K562 (cell line): ENCODE data around the gene TEX101. TPM values are rescaled to one million over a fixed set of nuclear protein-coding genes. Genes with fewer than 3 reads are reported as not detected.

ENCODE experiments used
- ATAC-seq: fragments of 200-7000 bp; cut with Tn5 transposase; 3 replicates; pipeline ENCODE4 v1.9.1; 2020; ENCODE audit warnings: moderate library complexity
- BruUV-seq: library from RNA; stranded (reverse); fragments of 400-500 nt; replicated peaks from 2 replicates; lab custom pipeline; 2021; lab: Mats Ljungman, UMichigan
- CTCF ChIA-PET: fragments of 300-600 bp; formaldehyde crosslinking; extraction: SDS; loops from one replicate; lab custom pipeline; 2021; ENCODE audit warnings: low intra/inter-chr PET ratio; lab: Yijun Ruan, JAX
- POLR2A ChIA-PET: fragments of 300-600, 350-650 bp; sonication (Branson Sonifier 250); formaldehyde crosslinking; extraction: SDS; loops from one replicate; lab custom pipeline; 2021; ENCODE audit warnings: antibody characterized with exemption, inconsistent platforms; lab: Yijun Ruan, JAX
- DNase-seq, 4 experiments: peaks; one replicate each; pipeline versions ENCODE4 v3.0.0 to v3.0.0-alpha.2; 2011 to 2018; ENCODE audit warnings: low spot score in 3 of 4, mixed read lengths in 3 of 4; ENCODE audit errors: extremely low read depth in 1 of 4
- FAIRE-seq: peaks from 2 replicates; lab custom pipeline; 2011; peaks lifted over from hg19 to GRCh38; lab: Jason Lieb, UNC
- H2AFZ ChIP-seq: 2 replicates; pipeline ENCODE4 v1.6.0; 2011; ENCODE audit warnings: low read depth, low read length, control low read depth, inconsistent platforms
- H3K27ac ChIP-seq: fragments of 200-600 bp; 3 replicates; pipeline ENCODE4 v1.8.0; 2011; ENCODE audit warnings: low read depth, mild to moderate bottlenecking, control low read depth, inconsistent platforms, low read length, moderate library complexity, mixed read lengths; ENCODE audit errors: extremely low read depth
- H3K27me3 ChIP-seq, 2 experiments: fragments of 300-600 bp in 1 of 2; 2 replicates in 1 of 2; 3 replicates in 1 of 2; pipeline versions ENCODE4 v1.6.0 to v1.8.0; 2011; ENCODE audit warnings: inconsistent platforms in 2 of 2, low read length in 2 of 2, mild to moderate bottlenecking in 1 of 2, mixed read lengths in 1 of 2, moderate library complexity in 1 of 2; ENCODE audit not compliant: control insufficient read depth in 2 of 2, insufficient read depth in 2 of 2
- H3K36me3 ChIP-seq: fragments of 300-600 bp; 3 replicates; pipeline ENCODE4 v1.8.0; 2011; ENCODE audit warnings: mild to moderate bottlenecking, low read length, inconsistent platforms; ENCODE audit not compliant: control insufficient read depth, insufficient read depth
- H3K4me1 ChIP-seq, 2 experiments: fragments of 200-600 bp in 1 of 2; replicated peaks in 1 of 2; 2 replicates in 1 of 2; 3 replicates in 1 of 2; pipeline versions ENCODE4 v1.5.1 to v1.8.0; 2011; ENCODE audit warnings: inconsistent platforms in 2 of 2, low read length in 2 of 2, mild to moderate bottlenecking in 1 of 2, mixed read lengths in 1 of 2, moderate library complexity in 1 of 2; ENCODE audit not compliant: control insufficient read depth in 2 of 2, insufficient read depth in 2 of 2
- H3K4me2 ChIP-seq: 2 replicates; pipeline ENCODE4 v1.6.1; 2011; ENCODE audit warnings: low read length, control low read depth, inconsistent platforms, mixed read lengths; ENCODE audit not compliant: insufficient read depth
- H3K4me3 ChIP-seq: fragments of 200-600 bp; sonication (generic), shearing (Covaris generic); 2 replicates; pipeline ENCODE4 v1.5.1; 2016; ENCODE audit warnings: control low read depth, inconsistent platforms
- H3K79me2 ChIP-seq: fragments of 200-600 bp; 3 replicates; pipeline ENCODE4 v1.8.0; 2011; ENCODE audit warnings: low read length, inconsistent platforms; ENCODE audit not compliant: control insufficient read depth, insufficient read depth
- H3K9ac ChIP-seq, 2 experiments: 2 replicates each; pipeline versions ENCODE4 v1.6.0 to v1.6.1; 2011; ENCODE audit warnings: low read depth in 2 of 2, low read length in 2 of 2, control low read depth in 1 of 2, inconsistent platforms in 1 of 2, mild to moderate bottlenecking in 1 of 2, mixed read lengths in 1 of 2; ENCODE audit not compliant: insufficient read depth in 1 of 2
- H3K9me1 ChIP-seq: one replicate; pipeline ENCODE4 v1.6.0; 2011; ENCODE audit warnings: inconsistent platforms, mild to moderate bottlenecking, low read length, moderate library complexity; ENCODE audit not compliant: control insufficient read depth, insufficient read depth
- H3K9me3 ChIP-seq: replicated peaks from 2 replicates; pipeline ENCODE4 v1.5.1; 2011; ENCODE audit warnings: low read depth, low read length, inconsistent platforms; ENCODE audit not compliant: control insufficient read depth, insufficient read depth
- H4K20me1 ChIP-seq: replicated peaks from 2 replicates; pipeline ENCODE4 v1.6.1; 2011; ENCODE audit warnings: low read length, inconsistent platforms, mixed read lengths; ENCODE audit not compliant: control insufficient read depth, insufficient read depth
- CREB1 ChIP-seq, 2 experiments: sonication (generic) in 1 of 2; formaldehyde crosslinking in 1 of 2; IDR thresholded peaks; 2 replicates each; pipeline versions ENCODE4 v1.6.1 to v1.8.0; 2012 to 2022; ENCODE audit warnings: inconsistent platforms in 1 of 2, mild to moderate bottlenecking in 1 of 2, missing genetic modification reagents in 1 of 2, moderate library complexity in 1 of 2
- DMBX1 ChIP-seq: fragments of 250-450 bp; sonication (Bioruptor Pico); IDR thresholded peaks from 2 replicates; pipeline ENCODE4 v1.8.0; 2022; ENCODE audit warnings: inconsistent platforms, mild to moderate bottlenecking, moderate library complexity, borderline replicate concordance
- FOS ChIP-seq: IDR thresholded peaks from 3 replicates; pipeline ENCODE4 v1.6.1; 2011; ENCODE audit not compliant: insufficient read length; ENCODE audit errors: extremely low read depth
- GATAD2A ChIP-seq: fragments of 450-650 bp; IDR thresholded peaks from 2 replicates; pipeline ENCODE4 v1.6.1; 2017
- HCFC1 ChIP-seq: IDR thresholded peaks from 2 replicates; pipeline ENCODE4 v1.6.1; 2012; ENCODE audit warnings: low read depth, low read length, improper control_type of control experiment
- ILF3 ChIP-seq: fragments of 450-650 bp; IDR thresholded peaks from 2 replicates; pipeline ENCODE4 v1.6.1; 2018; ENCODE audit warnings: antibody characterized with exemption, mild to moderate bottlenecking, moderate library complexity, borderline replicate concordance
- JUND ChIP-seq, 2 experiments: IDR thresholded peaks; 2 replicates in 1 of 2; 3 replicates in 1 of 2; pipeline ENCODE4 v1.6.1; 2011; ENCODE audit warnings: borderline replicate concordance in 2 of 2, low read depth in 2 of 2, low read length in 2 of 2, improper control_type of control experiment in 1 of 2, missing biosample characterization in 1 of 2, missing genetic modification characterization in 1 of 2, missing genetic modification reagents in 1 of 2
- SP2 ChIP-seq: IDR thresholded peaks from 2 replicates; pipeline ENCODE4 v1.6.1; 2011; ENCODE audit warnings: mild to moderate bottlenecking, low read depth, low read length, moderate library complexity; ENCODE audit not compliant: poor library complexity, severe bottlenecking; ENCODE audit errors: extremely low read depth
- TEAD1 ChIP-seq, 2 experiments: fragments of 450-650 bp in 1 of 2; sonication (generic) in 1 of 2; formaldehyde crosslinking; IDR thresholded peaks; 2 replicates each; pipeline versions ENCODE4 v1.4.0 to v1.8.0; 2020 to 2022; ENCODE audit warnings: mild to moderate bottlenecking in 2 of 2, missing genetic modification reagents in 1 of 2
- TEAD2 ChIP-seq: fragments of 450-650 bp; IDR thresholded peaks from 2 replicates; pipeline ENCODE4 v1.6.1; 2016; ENCODE audit warnings: missing genetic modification characterization, control low read depth, missing compliant biosample characterization
- ZBTB7A ChIP-seq: IDR thresholded peaks from 2 replicates; pipeline ENCODE4 v1.6.1; 2011; ENCODE audit warnings: low read depth, mild to moderate bottlenecking, low read length, moderate library complexity, borderline replicate concordance; ENCODE audit not compliant: control insufficient read depth
- ZC3H4 ChIP-seq: sonication (generic); formaldehyde crosslinking; IDR thresholded peaks from 2 replicates; pipeline ENCODE4 v1.9.0; 2021; ENCODE audit warnings: missing genetic modification reagents, borderline replicate concordance
- ZNF133 ChIP-seq: fragments of 250-450 bp; sonication (Bioruptor Pico); IDR thresholded peaks from 2 replicates; pipeline ENCODE4 v1.4.0; 2020; ENCODE audit warnings: mild to moderate bottlenecking
- ZNF57 ChIP-seq: fragments of 450-650 bp; formaldehyde crosslinking; IDR thresholded peaks from 2 replicates; pipeline ENCODE4 v1.4.0; 2020; ENCODE audit warnings: mild to moderate bottlenecking, moderate library complexity
- WGBS: fragments of 100-300 bp; shearing (Covaris generic); methylation state at CpG from one replicate; pipeline ENCODE4 v1.1.6; 2016; ENCODE audit warnings: low coverage, mixed read lengths; ENCODE audit not compliant: insufficient coverage; ENCODE audit errors: missing lambda C conversion rate; 5-methylcytosine and 5-hydroxymethylcytosine counted together
- in situ Hi-C: fragments of 300-500 bp; cut with MboI; formaldehyde crosslinking; loops from 4 replicates; pipeline ENCODE4 v1.15.0; 2018; ENCODE audit warnings: inconsistent platforms, mixed read lengths
- intact Hi-C: fragments of 100-400 bp; cut with micrococcal nuclease; formaldehyde crosslinking; loops from 2 replicates; pipeline ENCODE4 v1.14.2; 2022
- polyA plus RNA-seq, 8 experiments: library from polyadenylated mRNA; depleted of rRNA in 4 of 8; stranded (reverse) in 5 of 8; unstranded in 3 of 8; fragments of >200 nt; fragmentation: Nextera tagmentation in 2 of 8; fragmentation: Illumina TruSeq in 1 of 8; extraction: Ambion mirVana in 2 of 8; extraction: Trizol in 1 of 8; gene quantifications; 2 replicates each; pipeline versions ENCODE4 v1.2.1 to v1.2.3, GENCODE V29; 2011 to 2014; ENCODE audit warnings: inconsistent platforms in 1 of 8, missing spikeins in 1 of 8
- total RNA-seq, 7 experiments: library from RNA; depleted of rRNA in 6 of 7; stranded (reverse); fragments of >200 nt in 6 of 7; fragmentation: Illumina TruSeq in 2 of 7; extraction: Trizol in 2 of 7; gene quantifications; 2 replicates each; pipeline versions ENCODE4 v1.2.1 to v1.2.3, GENCODE V29; 2011 to 2021; ENCODE audit warnings: low replicate concordance in 1 of 7
- TF ChIP-seq, protein P1 (sequence below): sonication (generic); formaldehyde crosslinking; IDR thresholded peaks from 2 replicates; pipeline ENCODE4 v1.8.1; 2023; ENCODE audit warnings: mild to moderate bottlenecking, missing genetic modification reagents, moderate library complexity
- TF ChIP-seq, protein P2 (sequence below): sonication (generic); formaldehyde crosslinking; IDR thresholded peaks from 2 replicates; pipeline ENCODE4 v1.9.0; 2022; ENCODE audit warnings: mild to moderate bottlenecking, missing genetic modification reagents
- TF ChIP-seq, protein P3 (sequence below): fragments of 450-650 bp; formaldehyde crosslinking; IDR thresholded peaks from 2 replicates; pipeline ENCODE4 v1.4.0; 2022; ENCODE audit warnings: missing genetic modification characterization
- TF ChIP-seq, protein P4 (sequence below): fragments of 250-450 bp; sonication (Bioruptor Pico); IDR thresholded peaks from 2 replicates; pipeline ENCODE4 v1.8.0; 2021; ENCODE audit warnings: moderate library complexity, mild to moderate bottlenecking, inconsistent platforms

The TEX101 gene
- total and polyA plus RNA-seq, 9 of the 15 experiments (the other 6 are each of a cell fraction or from before 2014, with no cell fraction given): 0.10 to 0.36 (median 0.14) TPM; not detected in 6

DNA sequence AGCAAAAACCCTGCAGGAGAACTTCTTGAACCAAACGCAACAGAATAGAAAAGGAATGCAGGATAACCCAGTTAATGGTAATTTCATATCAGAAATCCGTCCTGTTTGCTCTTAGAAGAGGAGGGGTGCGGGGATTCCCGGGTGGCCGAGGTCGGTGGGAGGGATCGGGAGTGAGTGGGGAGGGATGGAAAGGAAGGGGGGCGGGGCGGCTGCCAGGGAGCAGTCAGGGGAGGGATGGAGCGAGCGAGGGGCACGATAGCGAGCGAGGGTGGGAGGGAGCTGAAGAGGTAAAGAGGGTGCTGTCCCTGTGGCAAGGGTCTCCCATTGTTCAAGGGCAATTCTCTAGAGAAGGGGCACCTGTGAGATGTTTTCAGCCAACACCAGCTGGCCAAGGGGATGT, 34.7 kb upstream of the TEX101 start (continued):
- TF ChIP-seq FOS: no peak
- TF ChIP-seq ZNF133 (CRISPR knock-in tag): no peak
- no peak for TF ChIP-seq ZC3H4 (CRISPR knock-in tag)
- TF ChIP-seq, protein P1, sequence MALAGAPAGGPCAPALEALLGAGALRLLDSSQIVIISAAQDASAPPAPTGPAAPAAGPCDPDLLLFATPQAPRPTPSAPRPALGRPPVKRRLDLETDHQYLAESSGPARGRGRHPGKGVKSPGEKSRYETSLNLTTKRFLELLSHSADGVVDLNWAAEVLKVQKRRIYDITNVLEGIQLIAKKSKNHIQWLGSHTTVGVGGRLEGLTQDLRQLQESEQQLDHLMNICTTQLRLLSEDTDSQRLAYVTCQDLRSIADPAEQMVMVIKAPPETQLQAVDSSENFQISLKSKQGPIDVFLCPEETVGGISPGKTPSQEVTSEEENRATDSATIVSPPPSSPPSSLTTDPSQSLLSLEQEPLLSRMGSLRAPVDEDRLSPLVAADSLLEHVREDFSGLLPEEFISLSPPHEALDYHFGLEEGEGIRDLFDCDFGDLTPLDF: no peak
- TF ChIP-seq, protein P2, sequence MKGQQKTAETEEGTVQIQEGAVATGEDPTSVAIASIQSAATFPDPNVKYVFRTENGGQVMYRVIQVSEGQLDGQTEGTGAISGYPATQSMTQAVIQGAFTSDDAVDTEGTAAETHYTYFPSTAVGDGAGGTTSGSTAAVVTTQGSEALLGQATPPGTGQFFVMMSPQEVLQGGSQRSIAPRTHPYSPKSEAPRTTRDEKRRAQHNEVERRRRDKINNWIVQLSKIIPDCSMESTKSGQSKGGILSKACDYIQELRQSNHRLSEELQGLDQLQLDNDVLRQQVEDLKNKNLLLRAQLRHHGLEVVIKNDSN: no peak
- no peak for TF ChIP-seq ZBTB7A
- TF ChIP-seq CREB1 (IDR thresholded peaks at IDR 0.05): no peak
- no peak for TF ChIP-seq CREB1 (CRISPR knock-in tag; IDR thresholded peaks at IDR 0.05)

DNA sequence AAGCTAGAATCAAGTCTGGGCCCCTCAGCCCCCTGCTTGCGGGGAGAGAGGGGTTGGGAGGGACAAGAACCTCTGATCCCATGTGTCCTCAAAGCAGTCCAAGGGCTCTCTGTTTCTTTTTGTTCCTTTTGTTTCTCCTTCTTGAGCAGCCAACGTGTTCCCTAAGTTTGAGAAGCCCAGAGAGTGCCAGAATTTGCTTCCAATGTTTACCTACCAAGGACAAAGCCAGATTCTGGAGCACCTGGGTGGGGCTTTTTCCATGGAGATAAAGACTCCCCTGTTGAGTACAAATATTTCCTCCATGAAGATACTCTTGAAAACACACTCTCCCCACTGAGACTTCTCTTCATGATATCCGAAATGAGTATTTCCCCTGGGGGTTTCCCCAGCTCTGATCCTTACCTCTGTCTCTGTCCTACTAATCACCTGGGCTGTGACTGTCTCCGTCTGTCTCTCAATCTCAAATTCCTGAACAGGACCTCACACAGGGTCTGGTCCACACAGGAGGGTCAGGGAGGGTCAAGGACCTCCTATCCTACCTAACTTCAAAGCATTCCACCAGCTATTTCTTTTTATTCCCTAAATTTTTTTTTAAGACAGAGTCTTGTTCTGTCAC, 33.8 kb upstream of the TEX101 start:
- BruUV-seq: no TSS peak
- 4% methylated on average over 4 of the region's 4 CpGs for WGBS
- H3K4me2 ChIP-seq: no peak overlapping the region
- H2AFZ ChIP-seq: no peak overlapping the region
- H3K4me3 ChIP-seq: no peak overlapping the region
- no peaks in the 10 kb centered on the region for H3K36me3 ChIP-seq
- no peaks in the 10 kb centered on the region for H3K9me3 ChIP-seq
- no peaks in the 10 kb centered on the region for H3K4me1 ChIP-seq
- FAIRE-seq: no peak
- ChIA-PET POLR2A (no interaction called here), CTCF (no interaction called here)
- TF ChIP-seq ZNF57 (CRISPR knock-in tag) (no peak), DMBX1 (CRISPR knock-in tag) (no peak), TEAD2 (tag) (no peak), SP2 (no peak), HCFC1 (no peak), GATAD2A (no peak), JUND (IDR thresholded peaks at IDR 0.05; ENCODE audit: borderline replicate concordance, low read depth, low read length) (no peak), JUND (tag; IDR thresholded peaks at IDR 0.05; ENCODE audit: borderline replicate concordance, low read depth, low read length) (no peak), TEAD1 (CRISPR knock-in tag; IDR thresholded peaks at IDR 0.05) (no peak), ILF3 (no peak)
- TF ChIP-seq, protein P3, sequence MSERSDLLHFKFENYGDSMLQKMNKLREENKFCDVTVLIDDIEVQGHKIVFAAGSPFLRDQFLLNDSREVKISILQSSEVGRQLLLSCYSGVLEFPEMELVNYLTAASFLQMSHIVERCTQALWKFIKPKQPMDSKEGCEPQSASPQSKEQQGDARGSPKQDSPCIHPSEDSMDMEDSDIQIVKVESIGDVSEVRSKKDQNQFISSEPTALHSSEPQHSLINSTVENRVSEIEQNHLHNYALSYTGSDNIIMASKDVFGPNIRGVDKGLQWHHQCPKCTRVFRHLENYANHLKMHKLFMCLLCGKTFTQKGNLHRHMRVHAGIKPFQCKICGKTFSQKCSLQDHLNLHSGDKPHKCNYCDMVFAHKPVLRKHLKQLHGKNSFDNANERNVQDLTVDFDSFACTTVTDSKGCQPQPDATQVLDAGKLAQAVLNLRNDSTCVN: no peak
- TF ChIP-seq, protein P4, sequence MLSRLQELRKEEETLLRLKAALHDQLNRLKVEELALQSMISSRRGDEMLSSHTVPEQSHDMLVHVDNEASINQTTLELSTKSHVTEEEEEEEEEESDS (CRISPR knock-in tag): no peak
- H3K27me3 ChIP-seq: peaks cover 0 to 6% of the 10 kb centered on the region in 2 experiments; a peak in 1 of 5 replicates
- intact Hi-C loops: no loop called here
- DNase-seq: no peak
- H3K9ac ChIP-seq: no peak overlapping the region
- H4K20me1 ChIP-seq: no peaks in the 10 kb centered on the region
- H3K9me1 ChIP-seq: no peaks in the 10 kb centered on the region
- H3K79me2 ChIP-seq: no peaks in the 10 kb centered on the region
- H3K27ac ChIP-seq: no peak overlapping the region
- no peak for ATAC-seq
- in situ Hi-C loops: no loop called here
